Stimulated activated naive B cell treated with anti-CD40 and anti-IgM and Interleukin-4, amounts not matched to agents 10 μg/mL and 1 μg/mL and 100 μg/mL, for 72 hours (primary cell): ENCODE results near the gene TEX14.
"Not testable (repeated sequence)": the region's sequence is repeated elsewhere in the genome, so short reads cannot be mapped to it uniquely, and the experiment has no call there.

Experiments
- ATAC-seq, 2 donors: fragments of 150-1000 bp; cut with Tn5 transposase; replicated peaks; 2 replicates each; pipeline ENCODE4 v1.10.0; 2021; ENCODE audit warnings: moderate library complexity in 1 of 2
- DNase-seq: peaks from one replicate; pipeline ENCODE4 v3.0.0; 2021
- H3K27ac Mint-ChIP-seq: one replicate; pipeline ENCODE4 v1.8.0; 2022; ENCODE audit warnings: mild to moderate bottlenecking, mixed read lengths
- H3K27me3 Mint-ChIP-seq, 2 donors: one replicate each; pipeline ENCODE4 v1.8.0; 2022; ENCODE audit warnings: mixed read lengths in 2 of 2
- H3K36me3 Mint-ChIP-seq, 2 donors: one replicate each; pipeline ENCODE4 v1.8.0; 2022; ENCODE audit warnings: mixed read lengths in 2 of 2, mild to moderate bottlenecking in 1 of 2
- H3K4me1 Mint-ChIP-seq, 2 donors: one replicate each; pipeline ENCODE4 v1.8.0; 2022; ENCODE audit warnings: mixed read lengths in 2 of 2, mild to moderate bottlenecking in 1 of 2
- H3K4me3 Mint-ChIP-seq, 2 donors: one replicate each; pipeline ENCODE4 v1.8.0; 2022; ENCODE audit warnings: mild to moderate bottlenecking in 2 of 2, mixed read lengths in 2 of 2, moderate library complexity in 1 of 2
- H3K9me3 Mint-ChIP-seq, 2 donors: one replicate each; pipeline ENCODE4 v1.8.0; 2022; ENCODE audit warnings: mixed read lengths in 2 of 2, mild to moderate bottlenecking in 1 of 2

Gene TEX14

DNA sequence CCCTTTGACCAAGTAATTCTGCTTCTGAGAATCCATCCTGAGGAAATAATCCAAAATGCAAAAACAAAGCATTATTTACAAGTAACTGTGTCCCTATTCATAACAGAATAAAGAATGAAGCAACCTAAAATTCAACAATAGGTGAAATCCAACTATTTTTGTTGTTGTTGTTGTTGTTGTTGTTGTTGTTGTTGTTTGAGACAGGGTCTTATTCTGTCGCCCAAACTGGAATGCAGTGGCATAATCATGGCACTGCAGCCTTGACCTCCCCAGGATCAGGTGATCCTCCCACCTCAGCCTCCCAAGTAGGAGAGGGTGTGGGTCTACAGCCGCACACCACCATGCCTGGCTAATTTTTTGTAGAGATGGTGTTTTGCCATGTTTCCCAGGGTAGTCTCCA, 101.5 kb downstream of the TEX14 start:
- no peak overlapping the region for H3K27ac Mint-ChIP-seq
- no peaks in the 10 kb centered on the region for H3K9me3 Mint-ChIP-seq
- DNase-seq (no peak), ATAC-seq (no peak)
- H3K36me3 Mint-ChIP-seq = no peaks in the 10 kb centered on the region
- H3K4me3 Mint-ChIP-seq = no peak overlapping the region
- peaks cover 5 to 8% of the 10 kb centered on the region in 2 donors for H3K27me3 Mint-ChIP-seq
- peaks cover 6% of the 10 kb centered on the region in 2 donors for H3K4me1 Mint-ChIP-seq

- Mint-ChIP-seq H3K4me1 (peaks cover 4 to 6% of the 10 kb centered on the region in 2 donors), H3K9me3 (no peaks in the 10 kb centered on the region), H3K27ac (no peak overlapping the region), H3K27me3 (peaks cover 5 to 8% of the 10 kb centered on the region in 2 donors), H3K4me3 (peak overlapping the region in 1 of 2 donors; percentile 37), H3K36me3 (no peaks in the 10 kb centered on the region)
- DNase-seq (peak; percentile 18), ATAC-seq (peak; percentile 81 to 90)
Measured at GRCh38 chr17:58587713-58588117, 104.1 kb downstream of the TEX14 start.

DNA sequence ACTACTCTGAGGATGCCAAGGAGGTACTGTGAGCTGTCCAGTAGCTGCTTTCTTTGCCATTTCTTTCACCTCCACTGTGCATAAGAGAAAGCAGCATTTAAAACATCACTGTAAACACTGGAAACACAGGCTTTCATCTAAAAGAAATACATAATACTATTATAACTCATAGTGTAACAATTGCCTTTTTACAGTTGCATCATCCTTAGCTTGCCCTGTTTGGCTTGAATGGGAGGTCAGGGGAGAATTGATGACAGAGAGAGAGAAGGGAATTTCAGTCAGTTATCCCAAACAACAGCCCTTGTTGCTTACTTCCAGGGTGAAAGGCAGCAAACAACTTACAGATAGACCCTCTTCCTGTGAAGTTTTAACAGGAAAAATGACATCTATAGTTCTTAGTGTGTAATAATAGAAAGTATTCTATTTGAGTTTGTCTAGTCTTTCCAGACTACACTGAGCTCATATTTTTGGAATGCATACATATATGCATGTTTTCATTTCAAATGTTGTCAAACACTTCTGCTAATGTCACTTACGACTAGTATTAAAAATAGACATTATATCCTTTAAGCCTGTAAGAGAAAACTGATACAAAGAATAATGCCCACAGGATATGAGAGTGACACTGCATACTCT, 105.7 kb downstream of the TEX14 start:
- Mint-ChIP-seq H3K4me1 (peaks cover 4 to 6% of the 10 kb centered on the region in 2 donors), H3K27ac (no peak overlapping the region), H3K36me3 (no peaks in the 10 kb centered on the region), H3K27me3 (peaks cover 5 to 8% of the 10 kb centered on the region in 2 donors), H3K4me3 (no peak overlapping the region), H3K9me3 (no peaks in the 10 kb centered on the region)
- DNase-seq (no peak), ATAC-seq (no peak)

DNA sequence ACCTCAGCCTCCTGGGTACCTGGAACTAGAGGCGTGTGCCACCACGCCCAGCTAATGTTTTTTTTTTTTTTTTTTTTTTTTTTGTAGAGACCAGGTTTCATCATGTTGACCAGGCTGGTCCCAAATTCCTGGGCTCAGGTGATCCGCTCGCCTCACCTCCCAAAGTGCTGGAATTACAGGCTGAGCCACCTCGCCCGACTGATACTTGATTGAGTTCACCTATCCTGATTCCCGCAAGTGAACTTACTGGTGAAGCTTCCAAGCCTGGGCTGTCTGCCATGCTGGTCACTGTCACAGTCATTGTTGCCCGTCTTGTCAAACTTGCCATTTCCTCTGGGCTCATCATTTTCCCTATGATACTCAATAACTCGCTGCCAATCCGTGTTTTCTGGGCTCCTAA, 106.3 kb downstream of the TEX14 start:
- DNase-seq (no peak), ATAC-seq (no peak)
- no peaks in the 10 kb centered on the region for H3K36me3 Mint-ChIP-seq
- H3K4me1 Mint-ChIP-seq = peaks cover 4 to 6% of the 10 kb centered on the region in 2 donors
- H3K27ac Mint-ChIP-seq = no peak overlapping the region
- no peaks in the 10 kb centered on the region for H3K9me3 Mint-ChIP-seq
- H3K4me3 Mint-ChIP-seq = no peak overlapping the region
- H3K27me3 Mint-ChIP-seq = peaks cover 5 to 8% of the 10 kb centered on the region in 2 donors

- H3K27me3 Mint-ChIP-seq = peaks cover 5 to 8% of the 10 kb centered on the region in 2 donors
- no peak overlapping the region for H3K4me3 Mint-ChIP-seq
- no peak for ATAC-seq
- no peak overlapping the region for H3K27ac Mint-ChIP-seq
- H3K36me3 Mint-ChIP-seq = no peaks in the 10 kb centered on the region
- no peaks in the 10 kb centered on the region for H3K9me3 Mint-ChIP-seq
- peaks cover 4 to 6% of the 10 kb centered on the region in 2 donors for H3K4me1 Mint-ChIP-seq
- DNase-seq = no peak
Measured at GRCh38 chr17:58583486-58583885, 108.4 kb downstream of the TEX14 start.

DNA sequence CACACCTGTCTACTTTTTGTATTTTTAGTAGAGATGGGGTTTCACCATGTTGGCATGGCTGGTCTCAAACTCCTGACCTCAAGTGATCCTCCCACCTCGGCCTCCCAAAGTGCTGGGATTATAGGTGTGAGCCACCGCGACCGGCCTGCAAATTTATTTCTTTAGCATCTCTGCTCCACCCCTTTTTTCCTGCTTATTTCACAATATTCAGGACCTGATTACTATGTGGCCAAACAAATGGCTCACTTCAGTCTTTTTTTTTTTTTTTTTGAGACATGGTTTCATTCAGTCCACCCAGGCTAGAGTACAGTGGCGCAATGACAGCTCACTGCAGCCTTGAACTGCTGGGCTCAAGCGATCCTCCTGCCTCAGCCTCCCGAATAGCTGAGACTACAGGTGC, 109.1 kb downstream of the TEX14 start:
- H3K27me3 Mint-ChIP-seq, DNase-seq, H3K27ac Mint-ChIP-seq, H3K4me1 Mint-ChIP-seq, H3K4me3 Mint-ChIP-seq, ATAC-seq, H3K9me3 Mint-ChIP-seq, H3K36me3 Mint-ChIP-seq: not testable (repeated sequence)

DNA sequence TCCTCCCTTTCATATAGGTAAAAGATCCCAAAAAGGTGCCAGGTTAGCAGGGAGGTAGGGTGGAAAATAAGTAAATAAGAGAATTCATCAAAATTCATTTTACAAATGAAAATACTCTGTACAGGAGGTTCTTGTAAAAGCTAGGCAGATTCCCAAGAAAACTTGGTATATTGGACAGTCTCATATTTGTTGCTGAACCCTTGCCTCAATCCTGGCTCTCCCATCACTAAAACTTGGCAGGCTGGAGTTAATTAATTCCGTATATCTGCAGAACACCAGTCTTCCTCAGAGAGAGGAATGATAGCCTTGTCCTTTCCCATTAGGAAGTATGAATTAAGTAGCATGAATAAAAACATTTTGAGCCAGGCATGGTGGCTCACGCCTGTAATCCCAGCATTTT, 111.2 kb downstream of the TEX14 start:
- no peaks in the 10 kb centered on the region for H3K9me3 Mint-ChIP-seq
- H3K27ac Mint-ChIP-seq = no peak overlapping the region
- no peak for DNase-seq
- ATAC-seq = no peak
- H3K36me3 Mint-ChIP-seq = no peaks in the 10 kb centered on the region
- no peaks in the 10 kb centered on the region for H3K4me1 Mint-ChIP-seq
- H3K27me3 Mint-ChIP-seq = peaks cover under 1 to 1% of the 10 kb centered on the region in 2 donors
- no peak overlapping the region for H3K4me3 Mint-ChIP-seq

DNA sequence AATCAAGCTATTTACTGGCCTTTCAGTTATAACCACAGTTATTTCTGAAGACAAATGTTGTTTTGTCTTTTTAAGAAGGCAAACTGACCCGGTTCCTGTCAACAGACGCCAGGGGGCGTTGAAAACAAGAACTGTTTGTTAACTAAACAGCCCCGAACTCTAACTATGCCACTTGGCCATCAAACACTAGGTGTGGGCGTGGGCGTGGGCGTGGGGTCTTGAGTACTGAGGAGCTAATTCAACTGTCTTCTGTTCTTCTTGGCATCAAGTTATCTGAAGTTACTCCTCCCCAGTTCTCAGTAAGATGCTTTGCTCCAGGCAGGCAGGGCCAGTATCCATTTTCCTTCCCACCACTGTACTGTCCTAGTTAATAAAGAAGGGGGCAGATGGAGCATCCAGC, 114.1 kb downstream of the TEX14 start:
- no peaks in the 10 kb centered on the region for H3K27me3 Mint-ChIP-seq
- DNase-seq (peak; percentile 13), ATAC-seq (no peak)
- no peaks in the 10 kb centered on the region for H3K9me3 Mint-ChIP-seq
- no peak overlapping the region for H3K4me3 Mint-ChIP-seq
- H3K4me1 Mint-ChIP-seq = peaks cover 2 to 4% of the 10 kb centered on the region in 2 donors
- no peak overlapping the region for H3K27ac Mint-ChIP-seq
- H3K36me3 Mint-ChIP-seq = no peaks in the 10 kb centered on the region

- no peaks in the 10 kb centered on the region for H3K36me3 Mint-ChIP-seq
- H3K27ac Mint-ChIP-seq = no peak overlapping the region
- H3K4me3 Mint-ChIP-seq = no peak overlapping the region
- DNase-seq (no peak), ATAC-seq (no peak)
- H3K9me3 Mint-ChIP-seq = no peaks in the 10 kb centered on the region
- H3K4me1 Mint-ChIP-seq = peaks cover 2 to 4% of the 10 kb centered on the region in 2 donors
- no peaks in the 10 kb centered on the region for H3K27me3 Mint-ChIP-seq
Measured at GRCh38 chr17:58576679-58577367, 115.0 kb downstream of the TEX14 start.

DNA sequence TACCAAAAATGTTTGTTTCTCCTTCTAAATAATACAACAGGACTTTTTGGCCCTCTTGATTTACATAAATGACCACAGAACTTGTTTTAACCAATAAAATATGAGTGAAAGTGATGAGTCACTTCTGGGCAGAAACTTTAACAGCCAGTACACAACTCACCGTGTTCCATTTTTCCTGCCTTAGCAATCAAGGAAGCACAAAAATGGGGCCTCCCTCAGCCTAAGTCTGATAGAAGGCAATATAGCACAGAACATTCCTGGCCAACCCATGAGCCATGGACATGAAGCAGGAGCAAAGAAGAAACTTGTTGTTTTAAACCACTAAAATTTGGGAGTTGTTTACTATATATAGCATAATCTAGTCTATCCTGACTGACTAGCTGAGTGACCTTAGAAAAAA, 116.3 kb downstream of the TEX14 start:
- DNase-seq (no peak), ATAC-seq (no peak)
- Mint-ChIP-seq H3K27me3 (no peaks in the 10 kb centered on the region), H3K36me3 (no peaks in the 10 kb centered on the region), H3K4me1 (peaks cover 2 to 4% of the 10 kb centered on the region in 2 donors), H3K9me3 (no peaks in the 10 kb centered on the region), H3K4me3 (no peak overlapping the region), H3K27ac (no peak overlapping the region)

DNA sequence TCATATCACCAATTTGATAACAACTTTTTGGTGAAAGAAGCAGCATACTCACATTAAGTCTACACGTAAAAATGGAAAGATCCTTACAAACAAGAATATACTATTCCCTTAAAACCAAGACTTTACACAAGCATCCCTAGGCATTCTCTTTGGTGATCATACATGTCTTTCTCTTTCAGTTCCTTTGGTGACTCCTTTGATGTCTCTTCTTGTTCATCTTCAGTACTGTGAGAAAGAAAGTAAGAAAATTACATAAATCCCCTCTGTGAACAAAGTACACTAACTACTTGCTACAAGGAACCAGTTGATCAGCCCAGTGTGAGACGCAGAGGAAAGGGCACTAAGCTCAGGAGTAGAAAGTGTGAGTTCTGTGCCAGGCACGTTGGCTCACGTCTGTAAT, 117.8 kb downstream of the TEX14 start:
- no peak overlapping the region for H3K27ac Mint-ChIP-seq
- no peak overlapping the region for H3K4me3 Mint-ChIP-seq
- H3K9me3 Mint-ChIP-seq = no peaks in the 10 kb centered on the region
- DNase-seq = no peak
- no peaks in the 10 kb centered on the region for H3K27me3 Mint-ChIP-seq
- no peaks in the 10 kb centered on the region for H3K36me3 Mint-ChIP-seq
- peaks cover 2 to 4% of the 10 kb centered on the region in 2 donors for H3K4me1 Mint-ChIP-seq
- no peak for ATAC-seq

DNA sequence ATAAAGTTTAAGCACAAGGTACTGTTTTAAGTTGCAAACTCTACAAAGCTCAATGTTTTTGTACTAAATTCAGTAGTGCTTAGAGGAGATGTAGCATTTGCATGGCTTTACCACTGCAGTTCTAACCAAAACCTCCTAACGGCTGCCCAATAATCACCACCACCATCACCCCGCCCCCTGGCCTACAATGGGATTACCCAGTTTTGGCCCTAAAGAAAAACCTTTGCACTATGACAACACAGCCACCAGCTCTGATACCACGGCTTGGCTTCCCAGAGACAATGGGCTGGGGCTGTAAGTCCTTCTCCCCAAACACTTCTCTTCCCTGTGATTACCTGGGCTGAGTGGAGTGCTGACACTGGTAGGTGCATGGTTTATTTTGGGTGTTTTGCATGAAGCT, 119.0 kb downstream of the TEX14 start:
- Mint-ChIP-seq H3K36me3 (no peaks in the 10 kb centered on the region), H3K4me3 (no peak overlapping the region), H3K27ac (no peak overlapping the region), H3K9me3 (no peaks in the 10 kb centered on the region), H3K27me3 (no peaks in the 10 kb centered on the region), H3K4me1 (peaks cover 4% of the 10 kb centered on the region in 2 donors)
- ATAC-seq = no peak
- no peak for DNase-seq

DNA sequence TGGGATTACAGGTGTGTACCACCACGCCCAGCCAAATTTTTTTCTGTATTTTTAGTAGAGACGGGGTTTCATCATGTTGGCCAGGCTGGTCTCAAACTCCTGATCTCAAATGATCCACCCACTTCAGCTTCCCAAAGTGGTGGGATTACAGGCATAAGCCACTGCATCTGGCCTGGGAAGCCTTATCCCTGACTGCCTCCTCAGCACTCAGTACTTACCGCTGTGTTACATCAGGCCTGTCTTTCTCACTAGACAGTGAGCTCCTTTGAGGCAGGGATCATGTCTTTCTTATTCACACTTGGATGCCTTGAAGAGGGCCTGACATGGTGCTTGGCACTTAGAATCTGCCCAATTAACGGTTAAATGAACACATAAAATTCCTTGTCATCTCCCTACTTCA, 121.1 kb downstream of the TEX14 start:
- Mint-ChIP-seq H3K36me3 (no peaks in the 10 kb centered on the region), H3K9me3 (no peaks in the 10 kb centered on the region), H3K4me1 (peaks cover 4% of the 10 kb centered on the region in 2 donors), H3K27ac (no peak overlapping the region), H3K4me3 (no peak overlapping the region), H3K27me3 (no peaks in the 10 kb centered on the region)
- no peak for DNase-seq
- no peak for ATAC-seq

GRCh38 chr17:58569196-58569595, 122.6 kb downstream of the TEX14 start:
- Mint-ChIP-seq H3K27ac (no peak overlapping the region), H3K36me3 (no peaks in the 10 kb centered on the region), H3K27me3 (no peaks in the 10 kb centered on the region), H3K4me3 (no peak overlapping the region), H3K9me3 (no peaks in the 10 kb centered on the region), H3K4me1 (peaks cover 0 to 3% of the 10 kb centered on the region in 2 donors)
- ATAC-seq (no peak), DNase-seq (no peak)

- ATAC-seq = no peak
- Mint-ChIP-seq H3K4me3 (no peak overlapping the region), H3K36me3 (no peaks in the 10 kb centered on the region), H3K27me3 (no peaks in the 10 kb centered on the region), H3K9me3 (no peaks in the 10 kb centered on the region), H3K4me1 (peaks cover 0 to 3% of the 10 kb centered on the region in 2 donors), H3K27ac (no peak overlapping the region)
- DNase-seq = no peak
Measured at GRCh38 chr17:58568044-58568799, 123.6 kb downstream of the TEX14 start.
